GM18507 (cell line): ENCODE data around the gene TRIM2.
A peak's percentile ranks its signal among the peaks of the same experiment; 100 is the strongest.

Experiments used
- DNase-seq: peaks from one replicate; pipeline ENCODE4 v3.0.0; 2011; ENCODE audit warnings: low read depth; ENCODE audit not compliant: insufficient read length; ENCODE audit errors: extremely low spot score
- FAIRE-seq: peaks from 2 replicates; lab custom pipeline; 2011; peaks lifted over from hg19 to GRCh38; lab: Jason Lieb, UNC

Gene TRIM2

DNA sequence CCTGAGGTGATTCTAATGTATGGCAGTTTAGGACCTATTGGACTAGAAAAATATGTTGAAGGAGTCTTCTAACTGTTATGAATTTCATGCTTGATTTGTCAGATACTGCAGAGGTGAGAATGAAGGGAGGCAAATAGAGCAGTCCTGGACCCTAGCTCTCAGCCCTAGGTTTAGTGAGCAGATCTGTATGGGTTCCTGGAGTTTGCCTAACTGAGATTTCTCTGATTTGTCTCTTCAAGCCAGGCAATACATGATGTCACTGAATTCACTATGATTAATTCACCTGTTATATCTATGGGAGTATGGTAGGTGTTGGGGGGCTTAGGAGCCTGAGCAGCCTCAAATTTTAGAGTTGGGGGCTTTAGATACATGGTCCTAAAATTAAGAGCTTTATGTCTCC, 142.9 kb downstream of the TRIM2 start:
- DNase-seq (no peak), FAIRE-seq (peak; percentile 35)

DNA sequence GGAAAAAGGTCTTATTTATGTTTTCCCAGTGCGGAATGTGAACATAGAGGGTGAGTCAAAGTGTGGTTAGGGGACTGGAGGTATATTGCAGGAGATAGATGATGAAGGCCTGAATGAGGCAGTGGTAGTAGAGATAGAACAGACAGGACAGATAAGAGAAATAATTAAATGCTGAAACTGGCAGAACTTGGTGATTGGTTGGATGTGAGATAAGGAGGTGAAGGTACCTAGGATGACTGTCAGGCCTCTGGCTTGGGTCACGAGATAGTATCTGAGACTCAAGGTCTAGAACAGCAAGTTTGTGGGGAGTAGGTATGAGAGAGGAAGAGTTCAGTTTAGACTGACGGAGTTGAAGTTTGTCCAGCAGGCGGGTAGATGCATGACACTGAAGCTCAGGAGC, 143.8 kb downstream of the TRIM2 start:
- no peak for DNase-seq
- FAIRE-seq = no peak

DNA sequence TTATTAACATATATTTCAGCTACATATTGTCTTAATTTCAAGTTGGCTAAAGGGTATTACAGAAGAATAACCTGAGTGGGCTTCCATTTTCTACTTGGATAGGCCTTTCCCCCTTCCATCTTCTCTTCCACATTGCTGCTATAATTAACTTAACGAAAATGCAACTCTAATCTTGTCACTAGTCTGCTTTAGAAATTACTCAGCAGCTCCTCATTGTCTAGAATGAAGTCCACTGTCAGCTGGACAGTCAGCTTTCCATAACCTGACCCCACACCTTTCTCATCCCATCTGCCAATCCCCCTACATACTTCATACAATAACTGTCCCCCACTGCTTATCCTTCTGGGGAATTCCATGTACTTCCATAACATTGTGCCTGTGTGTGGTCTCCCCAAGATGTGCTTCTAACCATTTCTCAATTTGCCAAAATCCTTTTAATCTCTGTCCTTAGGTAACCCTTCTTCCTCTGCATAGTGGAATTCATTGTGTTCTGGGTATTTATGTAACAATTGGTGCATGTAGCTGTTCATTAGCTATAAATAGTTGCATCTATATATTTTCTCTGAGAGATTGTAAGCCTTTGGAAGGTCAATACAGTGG, 145.1 kb downstream of the TRIM2 start:
- FAIRE-seq (peak; percentile 62), DNase-seq (no peak)

DNA sequence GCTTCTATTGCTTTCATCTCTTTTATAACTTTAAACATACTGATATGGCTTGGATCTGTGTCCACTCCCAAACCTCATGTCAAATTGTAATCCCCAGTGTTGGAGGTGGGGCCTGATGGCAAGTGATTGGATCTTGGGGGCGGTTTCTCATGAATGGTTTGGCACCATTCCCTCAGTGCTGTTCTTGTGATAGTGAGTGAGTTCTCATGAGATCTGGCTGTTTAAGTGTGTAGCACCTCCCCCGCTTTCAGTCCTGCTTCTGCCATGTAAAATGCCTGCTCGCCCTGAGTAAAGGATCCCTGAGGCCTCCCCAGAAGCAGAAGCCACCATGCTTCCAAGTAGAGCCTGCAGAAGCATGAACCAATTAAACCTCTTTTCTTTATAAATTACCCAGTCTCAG, 157.9 kb downstream of the TRIM2 start:
- FAIRE-seq = no peak
- no peak for DNase-seq

DNA sequence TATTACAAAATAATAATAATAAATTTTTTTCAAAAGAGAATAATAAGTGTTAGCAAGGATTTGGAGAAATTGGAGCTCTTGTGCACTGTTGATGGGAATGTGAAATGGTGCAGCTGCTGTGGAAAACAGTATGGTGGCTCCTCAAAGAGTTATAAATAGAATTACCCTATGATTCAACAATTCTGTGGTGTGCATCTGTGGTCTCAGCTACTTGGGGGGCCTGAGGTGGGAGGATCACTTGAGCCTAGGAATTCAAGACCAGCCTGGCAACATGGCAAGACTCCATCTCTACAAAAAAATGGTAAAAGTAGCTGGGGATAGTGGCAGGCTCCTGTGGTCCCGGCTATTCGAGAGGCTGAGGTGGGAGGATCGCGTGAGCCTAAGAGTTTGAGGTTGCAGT, 159.8 kb downstream of the TRIM2 start:
- no peak for DNase-seq
- no peak for FAIRE-seq

DNA sequence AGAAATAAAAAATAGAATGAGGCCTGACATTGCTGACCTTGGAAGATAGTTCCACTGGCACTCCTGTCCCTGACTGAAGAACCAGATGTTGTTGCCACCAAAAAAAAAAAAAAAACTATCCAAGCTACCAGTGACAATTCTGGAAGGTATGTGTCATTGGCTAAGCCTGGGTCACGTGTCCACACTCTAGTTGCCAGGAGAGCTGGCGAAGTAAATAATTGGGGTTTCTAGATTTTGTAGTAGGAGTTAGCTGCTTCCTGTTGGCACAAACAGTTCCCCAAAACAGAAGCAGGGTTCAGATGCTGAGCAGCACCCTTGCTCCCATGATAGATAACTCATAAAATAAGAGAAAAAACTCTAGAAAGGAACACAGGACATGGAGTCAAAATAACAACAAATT, 160.8 kb downstream of the TRIM2 start:
- DNase-seq = no peak

DNA sequence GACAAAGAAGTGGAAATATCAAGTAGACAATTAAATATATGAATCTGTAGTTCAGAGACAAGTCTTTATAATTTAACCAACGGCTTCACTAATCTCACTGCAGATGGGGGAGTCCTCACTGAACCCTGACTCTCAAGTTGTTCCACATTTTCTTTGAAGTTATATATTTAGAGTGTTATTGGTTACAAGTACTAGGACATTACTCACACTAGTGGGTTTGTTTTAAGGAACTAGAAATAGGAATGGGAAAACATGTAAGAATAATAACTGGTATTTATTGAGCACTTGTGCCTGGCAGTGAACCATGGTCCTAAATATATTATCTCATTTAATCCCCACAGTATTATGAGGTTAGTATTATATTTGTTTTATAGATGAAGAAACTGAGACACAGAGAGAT, 162.2 kb downstream of the TRIM2 start:
- FAIRE-seq = no peak

More for the DNA sequence above, 160.8 kb downstream of the TRIM2 start:
- FAIRE-seq = no peak

GRCh38 chr4:153367092-153367491, 162.8 kb downstream of the TRIM2 start:
- DNase-seq (no peak), FAIRE-seq (no peak)

More for the DNA sequence above, 162.2 kb downstream of the TRIM2 start:
- DNase-seq = no peak

- FAIRE-seq (no peak), DNase-seq (no peak)
These were observed 164.8 kb downstream of the TRIM2 start for GRCh38 chr4:153369021-153369420.

DNA sequence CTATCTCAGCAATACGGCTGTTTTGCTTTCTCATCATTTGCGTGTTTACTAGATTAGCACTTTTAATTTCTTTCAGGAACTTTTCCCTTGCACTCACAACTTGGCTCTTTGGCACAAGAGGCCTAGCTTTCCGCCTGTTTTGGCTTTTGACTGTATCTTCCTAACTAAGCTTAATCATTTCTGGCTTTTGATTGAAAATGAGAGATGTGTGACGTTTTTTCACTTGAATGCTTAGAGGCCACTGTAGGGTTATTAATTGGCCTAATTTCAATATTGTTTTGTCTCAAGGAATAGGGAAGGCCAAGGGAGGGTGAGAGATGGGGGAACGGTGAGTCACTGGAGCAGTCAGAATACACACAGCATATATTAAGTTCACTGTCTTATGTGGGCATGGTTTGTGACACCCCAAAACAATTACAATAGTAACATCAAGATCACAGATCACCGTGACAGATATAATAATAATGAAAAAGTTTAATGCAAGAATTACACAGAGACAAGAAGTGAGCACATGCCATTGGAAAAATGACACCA, 167.5 kb downstream of the TRIM2 start:
- FAIRE-seq = no peak
- DNase-seq = no peak

GRCh38 chr4:153372967-153373562, 168.8 kb downstream of the TRIM2 start:
- FAIRE-seq (no peak), DNase-seq (no peak)

- FAIRE-seq (no peak), DNase-seq (no peak)
These were observed 170.2 kb downstream of the TRIM2 start for GRCh38 chr4:153374442-153374841.

GRCh38 chr4:153375303-153375702, 171.1 kb downstream of the TRIM2 start:
- DNase-seq (no peak), FAIRE-seq (no peak)

DNA sequence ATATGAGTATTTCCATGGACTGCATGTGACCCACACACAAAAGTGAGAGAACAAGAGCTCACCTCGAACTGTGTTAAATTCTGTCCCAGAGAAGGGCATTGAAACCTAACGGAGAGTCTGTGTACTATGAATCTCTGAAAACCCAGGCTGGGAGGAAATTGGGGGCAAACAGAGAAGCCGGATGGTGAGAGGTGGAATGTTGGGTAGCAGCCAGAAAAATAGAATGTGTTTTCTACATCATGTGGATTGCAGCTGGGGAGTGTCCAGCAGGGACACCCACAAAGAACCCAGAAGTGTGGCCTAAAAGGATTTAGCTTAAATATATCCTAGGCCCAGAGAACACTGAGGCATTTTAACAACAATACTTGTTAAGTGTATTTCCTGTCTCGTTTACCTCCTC, 178.9 kb downstream of the TRIM2 start:
- DNase-seq = no peak
- no peak for FAIRE-seq

DNA sequence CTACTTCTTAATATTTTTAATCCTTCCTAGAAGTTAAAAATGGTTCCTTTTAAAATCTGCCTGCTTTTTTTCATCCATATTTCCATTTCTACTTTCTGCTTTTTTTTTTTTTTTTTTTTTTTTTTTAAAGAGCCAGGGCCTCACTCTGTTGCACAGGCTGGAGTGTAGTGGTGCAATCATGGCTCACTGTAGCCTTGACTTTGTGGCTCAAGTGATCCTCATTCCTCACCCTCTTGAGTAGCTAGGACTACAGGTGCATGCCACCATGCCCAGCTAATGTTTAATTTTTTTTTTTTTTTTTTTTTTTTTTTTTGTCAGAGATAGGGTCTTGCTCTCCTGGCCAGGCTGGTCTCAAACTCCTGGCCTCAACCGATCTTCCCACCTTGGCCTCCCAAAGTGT, 179.9 kb downstream of the TRIM2 start:
- no peak for DNase-seq
- no peak for FAIRE-seq

GRCh38 chr4:153385784-153386183, 181.5 kb downstream of the TRIM2 start:
- FAIRE-seq (peak; percentile 54), DNase-seq (no peak)

DNA sequence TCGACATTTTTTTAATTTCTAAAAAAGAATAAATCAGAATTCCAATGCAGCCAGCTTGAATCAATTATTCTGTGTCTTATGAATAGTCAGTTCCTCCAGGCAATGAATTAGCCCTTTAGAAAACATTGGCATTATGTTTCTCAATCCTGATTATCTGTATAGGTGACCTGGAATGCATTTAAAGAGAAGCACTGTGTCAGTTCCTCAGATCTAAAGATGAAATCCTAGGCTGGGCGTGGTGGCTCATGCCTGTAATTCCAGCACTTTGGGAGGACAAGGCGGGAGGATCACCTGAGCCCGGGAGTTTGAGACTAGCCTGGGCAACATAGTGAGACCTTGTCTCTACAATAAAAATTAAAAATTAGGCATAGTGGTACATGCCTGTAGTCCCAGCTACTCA, 183.7 kb downstream of the TRIM2 start:
- FAIRE-seq (no peak), DNase-seq (no peak)
